ENCODE measurements around the gene ART5. TPM values are rescaled to one million over a fixed set of nuclear protein-coding genes. Genes with fewer than 3 reads are reported as not detected.
A peak's percentile ranks its signal among the peaks of the same experiment; 100 is the strongest.

Gene ART5
- total and polyA plus RNA-seq, 10 donors: not detected

DNA sequence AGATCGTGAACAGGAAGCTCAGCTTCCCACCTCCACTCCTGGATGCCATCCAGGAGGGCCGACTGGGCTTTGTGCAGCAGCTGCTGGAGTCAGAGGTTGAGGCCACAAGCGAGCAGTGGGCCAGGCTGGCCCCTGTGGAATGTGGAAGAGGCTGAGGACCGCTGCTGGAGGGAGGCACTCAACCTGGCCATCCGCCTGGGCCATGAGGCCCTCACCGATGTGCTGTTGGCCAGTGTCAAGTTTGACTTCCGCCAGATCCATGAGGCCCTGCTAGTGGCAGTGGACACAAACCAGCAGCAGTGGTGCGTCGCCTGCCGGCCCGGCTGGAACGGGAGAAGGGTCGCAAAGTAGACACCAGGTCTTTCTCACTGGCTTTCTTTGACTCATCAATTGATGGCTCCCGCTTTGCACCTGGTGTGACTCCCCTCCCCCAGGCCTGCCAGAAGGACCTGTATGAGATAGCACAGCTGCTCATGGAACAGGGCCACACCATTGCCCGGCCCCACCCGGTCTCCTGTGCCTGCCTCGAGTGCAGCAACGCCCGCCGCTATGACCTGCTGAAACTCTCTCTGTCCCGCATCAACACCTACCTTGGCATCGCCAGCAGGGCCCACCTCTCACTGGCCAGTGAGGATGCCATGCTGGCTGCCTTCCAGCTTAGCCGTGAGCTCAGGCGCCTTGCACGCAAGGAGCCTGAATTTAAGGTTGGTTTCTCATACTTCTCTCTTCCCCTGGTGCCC lies 24.9 kb downstream of the ART5 start:
- no peak overlapping the region for H3K27ac ChIP-seq
- no peaks in the 10 kb centered on the region for H3K27me3 ChIP-seq (replicated peaks in 1 of 7)
- TF ChIP-seq POLR2A (IDR thresholded peaks at IDR 0.05) (no peak), POLR2AphosphoS5 (IDR thresholded peaks at IDR 0.05) (no peak)
- TF ChIP-seq, protein P1, sequence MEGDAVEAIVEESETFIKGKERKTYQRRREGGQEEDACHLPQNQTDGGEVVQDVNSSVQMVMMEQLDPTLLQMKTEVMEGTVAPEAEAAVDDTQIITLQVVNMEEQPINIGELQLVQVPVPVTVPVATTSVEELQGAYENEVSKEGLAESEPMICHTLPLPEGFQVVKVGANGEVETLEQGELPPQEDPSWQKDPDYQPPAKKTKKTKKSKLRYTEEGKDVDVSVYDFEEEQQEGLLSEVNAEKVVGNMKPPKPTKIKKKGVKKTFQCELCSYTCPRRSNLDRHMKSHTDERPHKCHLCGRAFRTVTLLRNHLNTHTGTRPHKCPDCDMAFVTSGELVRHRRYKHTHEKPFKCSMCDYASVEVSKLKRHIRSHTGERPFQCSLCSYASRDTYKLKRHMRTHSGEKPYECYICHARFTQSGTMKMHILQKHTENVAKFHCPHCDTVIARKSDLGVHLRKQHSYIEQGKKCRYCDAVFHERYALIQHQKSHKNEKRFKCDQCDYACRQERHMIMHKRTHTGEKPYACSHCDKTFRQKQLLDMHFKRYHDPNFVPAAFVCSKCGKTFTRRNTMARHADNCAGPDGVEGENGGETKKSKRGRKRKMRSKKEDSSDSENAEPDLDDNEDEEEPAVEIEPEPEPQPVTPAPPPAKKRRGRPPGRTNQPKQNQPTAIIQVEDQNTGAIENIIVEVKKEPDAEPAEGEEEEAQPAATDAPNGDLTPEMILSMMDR (IDR thresholded peaks at IDR 0.05 in 8 of 11, conservative IDR thresholded peaks at IDR 0.05 in 3 of 11): no peak
- WGBS, 5 donors: 73 to 87% (median 80%) methylated on average over 12 to 25 of the region's 25 CpGs
- H3K9me3 ChIP-seq: peaks cover 0 to 6% (median 4%) of the 10 kb centered on the region in 8 donors
- DNase-seq: peak; percentile 55
- intact Hi-C loops (cut with DNase I; ENCODE audit: low total_unique reads): no loop called here
- H3K4me1 ChIP-seq: peaks cover 0 to 16% (median 4%) of the 10 kb centered on the region in 6 donors
- no peaks in the 10 kb centered on the region for H3K36me3 ChIP-seq
- H3K4me3 ChIP-seq: no peak overlapping the region

DNA sequence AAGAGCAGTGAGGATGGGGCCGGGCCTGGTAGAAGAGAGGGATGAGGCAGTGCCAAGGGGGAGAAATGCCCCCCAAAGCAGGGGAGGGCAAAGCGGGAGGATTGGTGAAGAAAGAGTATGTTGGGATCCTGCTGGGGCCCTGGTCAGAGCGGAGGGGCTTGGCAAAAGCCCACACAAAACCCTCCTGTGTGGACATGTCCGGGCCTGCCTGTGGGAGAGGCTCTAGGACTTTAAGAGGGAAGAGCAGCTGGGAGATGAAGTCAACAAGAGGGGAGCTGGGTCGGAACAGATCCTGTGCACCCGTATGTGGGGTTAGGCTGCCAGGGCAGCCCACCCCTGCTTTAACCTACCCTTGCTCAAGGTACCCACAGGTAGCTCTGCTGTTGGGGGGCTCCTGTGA lies 25.8 kb downstream of the ART5 start:
- peaks cover 0 to 7% (median 5%) of the 10 kb centered on the region in 8 donors for H3K9me3 ChIP-seq
- H3K27ac ChIP-seq: no peak overlapping the region
- H3K4me1 ChIP-seq: peaks cover 0 to 16% (median 4%) of the 10 kb centered on the region in 6 donors
- WGBS, 5 donors: 81 to 97% (median 86%) methylated on average over 6 of the region's 6 CpGs
- DNase-seq: peak; percentile 66
- H3K27me3 ChIP-seq (replicated peaks in 1 of 7): no peaks in the 10 kb centered on the region
- TF ChIP-seq POLR2A (IDR thresholded peaks at IDR 0.05) (no peak), POLR2AphosphoS5 (IDR thresholded peaks at IDR 0.05) (no peak)
- TF ChIP-seq, protein P1 (IDR thresholded peaks at IDR 0.05 in 8 of 11, conservative IDR thresholded peaks at IDR 0.05 in 3 of 11): no peak
- no peak overlapping the region for H3K4me3 ChIP-seq
- H3K36me3 ChIP-seq: no peaks in the 10 kb centered on the region
- intact Hi-C loops (cut with DNase I; ENCODE audit: low total_unique reads): no loop called here

DNA sequence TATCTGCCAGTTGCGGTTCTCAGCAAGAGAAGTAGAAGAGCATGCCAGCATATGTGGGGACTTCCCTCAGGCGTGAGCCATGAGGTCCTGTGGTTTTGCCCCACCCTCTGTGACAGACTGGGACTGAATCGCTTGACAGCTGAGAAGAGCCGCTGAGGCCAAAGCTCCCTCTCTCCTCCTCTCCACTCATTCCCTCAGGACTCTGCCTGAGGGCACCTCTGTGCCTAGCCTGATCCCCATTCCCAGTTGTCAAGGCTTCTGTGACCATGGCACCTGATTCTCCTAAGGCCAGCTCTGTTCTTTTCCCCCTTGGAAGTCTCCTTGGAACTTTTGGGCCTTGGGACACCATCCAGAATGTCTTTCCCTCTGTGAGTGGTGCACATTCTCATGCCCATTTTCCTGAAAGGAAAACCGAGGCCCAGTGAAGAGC lies 27.0 kb downstream of the ART5 start:
- 28 to 43% (median 39%) methylated on average over 5 of the region's 5 CpGs for WGBS, 5 donors
- Histone ChIP-seq H3K27me3 (replicated peaks in 1 of 7) (no peaks in the 10 kb centered on the region), H3K9me3 (peaks cover 0 to 7% (median 5%) of the 10 kb centered on the region in 8 donors), H3K4me1 (peaks cover 0 to 16% (median 4%) of the 10 kb centered on the region in 6 donors), H3K36me3 (no peaks in the 10 kb centered on the region), H3K4me3 (no peak overlapping the region), H3K27ac (no peak overlapping the region)
- intact Hi-C loops (cut with DNase I; ENCODE audit: low total_unique reads): no loop called here
- peak; percentile 75 for DNase-seq
- TF ChIP-seq POLR2A (IDR thresholded peaks at IDR 0.05): no peak
- TF ChIP-seq, protein P1 (IDR thresholded peaks at IDR 0.05 in 8 of 11, conservative IDR thresholded peaks at IDR 0.05 in 3 of 11): no peak
- no peak for TF ChIP-seq POLR2AphosphoS5 (IDR thresholded peaks at IDR 0.05)

DNA sequence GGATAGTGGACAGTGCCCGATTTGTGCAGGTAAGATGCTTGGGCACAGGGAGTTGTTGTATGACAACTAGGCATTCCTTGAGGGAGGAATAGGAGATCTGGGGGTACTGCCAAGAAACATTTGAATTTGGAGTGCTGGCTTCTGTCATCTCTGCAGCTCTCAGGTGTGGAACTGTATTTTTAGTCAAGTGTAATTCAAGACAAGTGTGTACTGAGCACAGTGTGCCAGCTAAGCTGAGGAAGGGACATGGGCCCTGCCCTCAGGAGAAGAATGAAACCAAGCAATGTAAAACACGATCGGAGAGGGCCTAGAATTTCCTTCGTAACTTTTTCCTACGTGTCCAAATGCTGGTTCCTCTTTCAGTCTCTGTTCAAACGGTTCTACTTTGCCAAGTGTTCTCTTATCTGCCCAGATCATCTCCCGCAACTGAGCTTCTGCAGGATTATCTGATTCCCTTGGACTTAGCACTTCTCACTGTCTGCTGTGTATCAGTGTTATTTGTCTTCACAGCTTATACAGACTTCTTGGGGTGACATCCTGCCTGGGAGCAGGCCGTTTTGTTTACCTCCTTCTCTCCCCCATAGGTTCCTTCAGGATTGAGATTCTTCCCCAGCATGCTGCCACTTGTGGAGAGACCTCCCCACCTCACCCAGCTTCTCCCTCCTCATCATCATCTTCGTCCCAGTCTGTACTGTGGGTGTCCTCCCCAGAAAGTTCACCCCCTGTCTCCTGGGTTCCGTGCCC lies 27.6 kb downstream of the ART5 start:
- no peak overlapping the region for H3K4me3 ChIP-seq
- H3K36me3 ChIP-seq: no peaks in the 10 kb centered on the region
- intact Hi-C loops (cut with DNase I; ENCODE audit: low total_unique reads): no loop called here
- DNase-seq: no peak
- peaks cover 0 to 16% (median 4%) of the 10 kb centered on the region in 6 donors for H3K4me1 ChIP-seq
- H3K27me3 ChIP-seq (replicated peaks in 1 of 7): no peaks in the 10 kb centered on the region
- WGBS, 5 donors: 34 to 53% (median 39%) methylated on average over 10 of the region's 10 CpGs
- H3K9me3 ChIP-seq: peaks cover 0 to 7% (median 5%) of the 10 kb centered on the region in 8 donors
- TF ChIP-seq POLR2A (IDR thresholded peaks at IDR 0.05): no peak
- H3K27ac ChIP-seq: no peak overlapping the region
